GM11168 (cell line): ENCODE measurements around the gene OR14J1.
"Not testable (repeated sequence)": the region's sequence is repeated elsewhere in the genome, so short reads cannot be mapped to it uniquely, and the experiment has no call there.

ENCODE experiments used
- in situ Hi-C: fragments of 300-500 bp; cut with MboI; formaldehyde crosslinking; loops from one replicate; pipeline ENCODE4 v1.12.0; 2022; ENCODE audit warnings: low sequenced_read_pairs; ENCODE audit not compliant: unreplicated experiment

OR14J1 gene, protein sequence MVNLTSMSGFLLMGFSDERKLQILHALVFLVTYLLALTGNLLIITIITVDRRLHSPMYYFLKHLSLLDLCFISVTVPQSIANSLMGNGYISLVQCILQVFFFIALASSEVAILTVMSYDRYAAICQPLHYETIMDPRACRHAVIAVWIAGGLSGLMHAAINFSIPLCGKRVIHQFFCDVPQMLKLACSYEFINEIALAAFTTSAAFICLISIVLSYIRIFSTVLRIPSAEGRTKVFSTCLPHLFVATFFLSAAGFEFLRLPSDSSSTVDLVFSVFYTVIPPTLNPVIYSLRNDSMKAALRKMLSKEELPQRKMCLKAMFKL

GRCh38 chr6:29301316-29301715, at the start of gene OR14J1:
Gene OR14J1 (plus strand): TSS chr6:29301701. CDS start chr6:29306690, 4,989 bp downstream.
- in situ Hi-C loops, result no loop called here

DNA sequence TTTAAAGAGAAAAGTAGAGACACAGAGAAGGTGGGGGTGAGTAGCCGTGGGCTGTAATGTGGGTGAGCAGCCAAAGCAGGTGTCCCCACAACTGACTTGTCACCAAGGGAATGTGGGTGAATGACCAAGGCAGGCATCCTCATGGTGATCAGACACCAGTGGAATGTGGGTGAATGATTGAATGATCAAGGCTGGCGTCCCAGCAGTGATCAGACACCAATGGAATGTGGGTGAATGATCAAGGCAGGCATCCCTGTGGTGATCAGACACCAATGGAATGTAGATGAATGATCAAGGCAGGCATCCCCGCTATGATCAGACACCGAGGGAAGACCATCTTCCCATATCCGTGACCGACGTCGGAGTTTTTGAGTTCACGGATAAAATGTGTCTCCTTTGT, 49.8 kb upstream of the OR14J1 start:
- in situ Hi-C loops, result no loop called here

DNA sequence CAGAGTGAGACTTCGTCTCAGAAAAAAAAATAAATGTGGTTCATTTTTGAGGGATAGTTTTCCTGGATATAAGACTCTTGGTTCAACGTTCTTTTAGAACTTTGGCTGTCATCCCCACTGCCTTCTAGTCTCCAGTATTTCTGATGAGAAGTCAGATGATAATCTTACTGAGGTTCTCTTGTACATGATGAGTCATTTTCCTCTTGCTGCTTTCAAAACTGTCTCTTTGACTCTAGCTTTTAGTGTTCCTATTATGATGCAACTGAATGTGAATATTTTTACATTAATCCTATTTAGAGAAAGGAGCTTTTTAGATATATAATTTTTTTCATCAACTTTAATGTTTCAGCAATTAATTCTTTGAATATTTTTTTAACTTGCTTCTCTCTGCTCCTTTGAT, 46.0 kb upstream of the OR14J1 start:
- in situ Hi-C loops, result no loop called here

DNA sequence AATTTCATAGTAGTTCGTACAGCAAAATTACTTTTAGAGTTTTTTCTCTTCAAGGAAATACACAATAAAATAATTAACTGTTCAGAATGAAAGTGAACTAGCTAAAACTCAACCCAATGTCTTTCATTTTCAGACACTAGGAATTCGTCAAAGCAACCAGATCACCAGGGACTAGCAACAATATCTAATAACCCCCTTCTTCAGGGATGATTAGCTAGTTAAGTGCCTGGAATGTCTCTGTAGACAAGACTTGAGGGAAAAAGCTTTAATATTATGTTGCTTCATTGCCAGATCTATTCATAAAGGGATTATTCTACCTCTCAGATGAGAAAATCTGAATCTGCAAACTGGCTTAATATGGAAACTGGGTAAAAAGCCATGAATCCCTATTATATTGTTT, 41.8 kb upstream of the OR14J1 start:
- in situ Hi-C loops, result no loop called here

- in situ Hi-C loops, result no loop called here
Observed at GRCh38 chr6:29263001-29263400, 38.5 kb upstream of the OR14J1 start.

DNA sequence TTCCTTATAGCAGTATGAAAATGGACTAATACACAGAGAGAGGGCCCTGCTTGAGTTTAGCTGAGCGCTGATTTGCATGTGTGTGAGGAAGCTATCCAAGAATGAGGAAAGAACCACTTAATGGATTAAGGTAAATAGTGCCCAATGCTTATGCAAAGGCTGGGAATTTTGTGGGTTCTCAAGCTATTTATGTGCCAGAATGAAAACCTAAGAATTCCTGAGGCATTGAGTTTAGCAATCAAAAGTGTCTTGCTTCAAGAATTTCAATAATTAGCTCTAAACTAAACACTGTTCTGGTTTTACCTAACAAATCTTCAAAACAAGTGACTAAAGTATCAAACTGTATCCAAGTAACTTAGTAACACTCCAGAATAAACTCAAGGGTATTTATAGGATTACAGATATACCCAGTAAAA, 7.0 kb upstream of the OR14J1 start:
- in situ Hi-C loops, result no loop called here

GRCh38 chr6:29295181-29295585, 6.3 kb upstream of the OR14J1 start:
- in situ Hi-C loops, result no loop called here

- in situ Hi-C loops, result no loop called here
Observed at GRCh38 chr6:29295623-29296022, 5.9 kb upstream of the OR14J1 start.

DNA sequence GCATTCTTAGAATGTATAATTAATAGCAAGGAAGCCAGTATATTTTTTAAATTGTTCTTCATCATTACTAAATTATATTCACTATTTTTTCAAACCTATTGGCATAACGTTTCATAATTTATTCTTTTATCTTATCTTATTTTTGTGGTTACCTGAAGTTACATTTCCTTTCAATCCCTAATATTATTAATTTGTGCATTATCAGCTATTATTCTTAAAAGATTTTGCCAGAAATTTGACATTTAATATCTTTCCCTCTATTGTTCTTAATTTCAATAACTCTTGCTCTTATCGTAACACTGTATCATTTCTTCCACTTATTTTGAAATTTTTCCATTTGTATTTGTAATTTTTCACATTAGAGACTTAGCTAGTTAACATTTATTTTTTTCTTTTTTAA, 18.4 kb downstream of the OR14J1 start:
- in situ Hi-C loops, result no loop called here

- in situ Hi-C loops, result not testable (repeated sequence)
Observed at GRCh38 chr6:29323332-29323731, 21.8 kb downstream of the OR14J1 start.

- in situ Hi-C loops, result no loop called here
Observed at GRCh38 chr6:29325777-29326176, 24.3 kb downstream of the OR14J1 start.

- in situ Hi-C loops, result no loop called here
Observed at GRCh38 chr6:29332676-29333075, 31.2 kb downstream of the OR14J1 start.

DNA sequence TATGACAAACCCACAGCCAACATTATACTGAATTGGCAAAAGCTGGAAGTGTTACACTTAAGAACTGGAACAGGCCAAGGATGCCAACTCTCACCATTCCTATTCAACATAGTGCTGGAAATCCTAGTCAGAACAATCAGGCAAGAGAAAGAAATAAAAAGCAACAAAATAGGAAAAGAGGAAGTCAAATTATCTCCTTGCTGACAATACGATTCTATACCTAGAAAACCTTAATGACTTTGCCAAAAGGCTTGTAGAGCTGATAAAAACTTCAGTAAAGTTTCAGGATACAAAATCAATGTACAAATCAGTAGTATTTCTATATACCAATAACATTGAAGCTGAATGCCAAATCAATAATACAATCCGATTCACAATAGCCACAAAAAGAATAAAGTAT, 34.8 kb downstream of the OR14J1 start:
- in situ Hi-C loops, result no loop called here

DNA sequence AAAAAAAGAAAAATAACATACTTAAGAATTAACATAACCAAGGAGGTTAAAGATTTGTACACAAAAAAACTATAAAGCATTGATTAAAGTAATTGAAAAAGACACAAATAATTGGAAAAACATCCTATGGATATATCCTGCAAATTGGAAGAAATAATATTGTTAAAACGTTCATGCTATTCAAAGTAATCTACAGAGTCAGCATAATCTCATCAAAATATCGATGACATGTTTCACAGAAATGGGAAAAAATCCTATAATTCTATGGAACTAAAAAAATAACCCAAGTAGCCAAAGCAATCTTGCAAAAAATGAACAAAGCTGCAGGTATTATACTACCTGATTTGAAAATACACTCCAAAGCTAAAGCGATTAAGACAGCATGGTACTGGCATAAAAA, 43.9 kb downstream of the OR14J1 start:
- in situ Hi-C loops, result no loop called here

DNA sequence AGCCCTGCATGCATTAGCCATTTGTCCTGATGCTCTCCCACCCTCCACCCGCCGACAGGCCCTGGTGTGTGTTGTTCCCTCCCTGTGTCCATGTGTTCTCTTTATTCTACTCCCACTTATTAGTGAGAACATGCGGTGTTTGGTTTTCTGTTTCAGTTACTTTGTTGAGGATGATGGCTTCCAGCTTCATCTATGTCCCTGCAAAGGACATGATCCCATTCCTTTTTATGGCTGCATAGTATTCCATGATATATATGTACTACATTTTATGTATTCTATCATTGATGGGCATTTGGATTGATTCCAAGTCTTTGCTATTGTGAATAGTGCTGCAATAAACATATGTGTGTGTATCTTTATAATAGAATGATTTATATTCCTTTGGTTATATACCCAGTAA, 47.8 kb downstream of the OR14J1 start:
- in situ Hi-C loops, result not testable (repeated sequence)

DNA sequence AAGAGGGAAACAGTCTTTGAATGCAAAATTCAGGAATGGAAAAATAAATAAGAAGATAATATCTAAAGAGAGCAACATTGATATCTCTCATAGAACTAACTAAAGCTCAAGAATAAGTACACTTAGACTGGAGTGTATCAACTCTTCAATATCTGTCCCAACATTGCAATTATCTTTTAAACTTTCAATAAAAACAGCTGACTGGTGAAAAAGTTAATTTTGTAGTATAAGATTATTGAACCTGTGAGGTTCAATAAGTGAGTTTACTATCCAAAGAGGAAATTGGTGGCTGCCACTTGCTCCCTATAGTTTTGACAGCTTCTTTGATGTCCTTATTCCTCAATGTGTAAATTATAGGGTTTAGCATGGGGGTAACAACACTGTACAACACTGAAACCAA, 53.5 kb downstream of the OR14J1 start:
- in situ Hi-C loops, result no loop called here

DNA sequence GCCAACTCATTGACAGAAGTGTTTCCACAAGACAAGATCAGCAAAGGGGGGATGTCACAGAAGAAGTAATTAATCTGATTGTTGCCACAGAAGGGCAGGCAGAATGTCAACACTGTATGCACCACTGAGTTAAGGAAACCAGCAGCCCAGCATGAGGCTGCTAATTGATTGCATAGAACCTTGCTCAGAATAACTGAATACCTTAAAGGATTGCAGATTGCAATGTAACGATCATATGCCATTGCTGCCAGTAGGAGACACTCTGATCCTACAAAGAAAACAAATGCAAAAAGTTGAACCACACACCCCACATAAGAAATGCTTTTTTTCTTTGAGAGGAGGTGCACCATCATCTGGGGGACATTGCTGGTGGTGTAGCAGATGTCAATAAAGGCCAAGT, 54.1 kb downstream of the OR14J1 start:
- in situ Hi-C loops, result no loop called here
